ENCODE results near the gene AMBP. TPM values are rescaled to one million over a fixed set of nuclear protein-coding genes. Genes with fewer than 3 reads are reported as not detected.
A peak's percentile ranks its signal among the peaks of the same experiment; 100 is the strongest.

Gene AMBP
- total and polyA plus RNA-seq, 2 of the 13 experiments (the other 11 are each of a cell fraction or from before 2014, with no cell fraction given) = 1,510 to 2,580 TPM

GRCh38 chr9:114082017-114082762 is 4.1 kb upstream of the AMBP start (continued):
- TF ChIP-seq ZHX1 (CRISPR knock-in tag; IDR thresholded peaks at IDR 0.05; ENCODE audit: low read depth) (peak; percentile 88), ZNF20 (CRISPR knock-in tag; IDR thresholded peaks at IDR 0.05) (no peak), ZNF275 (CRISPR knock-in tag; IDR thresholded peaks at IDR 0.05; ENCODE audit: borderline replicate concordance) (no peak), ZNF781 (CRISPR knock-in tag; IDR thresholded peaks at IDR 0.05; ENCODE audit: borderline replicate concordance, not compliant biosample characterization) (peak; percentile 96), PRDM10 (CRISPR knock-in tag; IDR thresholded peaks at IDR 0.05; ENCODE audit: low read depth) (peak; percentile 48; the same call in 1 of the 2 replicates), ZBTB1 (CRISPR knock-in tag; IDR thresholded peaks at IDR 0.05; ENCODE audit: borderline replicate concordance) (no peak), ZNF331 (CRISPR knock-in tag; IDR thresholded peaks at IDR 0.05) (peak; percentile 69), MED13 (CRISPR knock-in tag; IDR thresholded peaks at IDR 0.05) (0 out of 2 replicates have a peak, but pooled peaks have one; percentile 31), TAF1 (CRISPR knock-in tag; IDR thresholded peaks at IDR 0.05) (peak; percentile 77), LBX2 (CRISPR knock-in tag; IDR thresholded peaks at IDR 0.05; ENCODE audit: borderline replicate concordance) (0 out of 2 replicates have a peak, but pooled peaks have one; percentile 33), ZNF431 (CRISPR knock-in tag; IDR thresholded peaks at IDR 0.05; ENCODE audit: borderline replicate concordance, low read depth) (no peak), ZNF235 (CRISPR knock-in tag; IDR thresholded peaks at IDR 0.05; ENCODE audit: borderline replicate concordance) (no peak; the same call in 1 of the 2 replicates), KMT2B (CRISPR knock-in tag; IDR thresholded peaks at IDR 0.05) (peak; percentile 72; the same call in 1 of the 2 replicates), BRF2 (CRISPR knock-in tag; IDR thresholded peaks at IDR 0.05) (0 out of 2 replicates have a peak, but pooled peaks have one; percentile 70), KAT2B (IDR thresholded peaks at IDR 0.05; ENCODE audit: borderline replicate concordance, low read depth, low read length) (no peak), ATAD3A (CRISPR knock-in tag; IDR thresholded peaks at IDR 0.05) (no peak), ZNF547 (CRISPR knock-in tag; IDR thresholded peaks at IDR 0.05) (peak; percentile 92), ZNF17 (CRISPR knock-in tag; IDR thresholded peaks at IDR 0.05) (no peak)
